H9 (cell line): ENCODE results near the gene UTP18. TPM values are rescaled to one million over a fixed set of nuclear protein-coding genes. Genes with fewer than 3 reads are reported as not detected.

ENCODE experiments used
- DNase-seq: peaks from one replicate; pipeline ENCODE4 v3.0.0-alpha.2; 2017
- H2AFZ ChIP-seq: one replicate; pipeline ENCODE4 v1.6.1; 2013; ENCODE audit warnings: mild to moderate bottlenecking, low read length, control low read depth, moderate library complexity
- H2AK5ac ChIP-seq: 2 replicates; pipeline ENCODE4 v1.6.1; 2013; ENCODE audit warnings: low read length, control low read depth, mixed read lengths; ENCODE audit not compliant: insufficient read length
- H2BK120ac ChIP-seq: one replicate; pipeline ENCODE4 v1.6.1; 2013; ENCODE audit warnings: low read depth, mild to moderate bottlenecking, low read length, control low read depth, inconsistent platforms; ENCODE audit not compliant: poor library complexity, severe bottlenecking
- H2BK12ac ChIP-seq: 2 replicates; pipeline ENCODE4 v1.6.1; 2013; ENCODE audit warnings: low read length, control low read depth, mixed read lengths, low read depth; ENCODE audit not compliant: insufficient read length
- H2BK15ac ChIP-seq: 2 replicates; pipeline ENCODE4 v1.6.1; 2013; ENCODE audit warnings: low read depth, low read length, control low read depth
- H2BK20ac ChIP-seq: one replicate; pipeline ENCODE4 v1.6.1; 2013; ENCODE audit warnings: low read depth, mild to moderate bottlenecking, low read length, control low read depth, inconsistent platforms; ENCODE audit not compliant: poor library complexity, severe bottlenecking
- H2BK5ac ChIP-seq: 2 replicates; pipeline ENCODE4 v1.6.1; 2013; ENCODE audit warnings: low read length, control low read depth, mixed read lengths; ENCODE audit not compliant: insufficient read length
- H3K14ac ChIP-seq: 2 replicates; pipeline ENCODE4 v1.6.1; 2013; ENCODE audit warnings: low read length, control low read depth; ENCODE audit not compliant: insufficient read depth
- H3K18ac ChIP-seq: 2 replicates; pipeline ENCODE4 v1.6.1; 2013; ENCODE audit warnings: low read depth, mild to moderate bottlenecking, mixed read lengths, low read length, control low read depth; ENCODE audit not compliant: insufficient read length
- H3K23ac ChIP-seq: 2 replicates; pipeline ENCODE4 v1.6.1; 2013; ENCODE audit warnings: low read length, control low read depth, mixed read lengths, low read depth; ENCODE audit not compliant: insufficient read length
- H3K23me2 ChIP-seq: 2 replicates; pipeline ENCODE4 v1.6.1; 2013; ENCODE audit warnings: low read depth, mild to moderate bottlenecking, mixed read lengths, low read length, control low read depth; ENCODE audit not compliant: insufficient read length, poor library complexity, severe bottlenecking
- H3K27ac ChIP-seq: 2 replicates; pipeline ENCODE4 v1.5.1; 2013; ENCODE audit warnings: low read length, control low read depth, mixed read lengths, low read depth; ENCODE audit not compliant: insufficient read length
- H3K27me3 ChIP-seq: 2 replicates; pipeline ENCODE4 v1.6.1; 2013; ENCODE audit warnings: low read length, control low read depth, inconsistent platforms; ENCODE audit not compliant: insufficient read depth
- H3K4ac ChIP-seq: 2 replicates; pipeline ENCODE4 v1.6.1; 2013; ENCODE audit warnings: low read depth, mild to moderate bottlenecking, control low read depth, inconsistent platforms, low read length, moderate library complexity
- H3K4me1 ChIP-seq: 2 replicates; pipeline ENCODE4 v1.6.1; 2013; ENCODE audit warnings: low read length, control low read depth, inconsistent platforms; ENCODE audit not compliant: insufficient read depth
- H3K4me2 ChIP-seq: 2 replicates; pipeline ENCODE4 v1.6.1; 2013; ENCODE audit warnings: low read length, control low read depth, mixed read lengths; ENCODE audit not compliant: insufficient read length, insufficient read depth
- H3K56ac ChIP-seq: 2 replicates; pipeline ENCODE4 v1.6.1; 2013; ENCODE audit warnings: low read depth, mild to moderate bottlenecking, mixed read lengths, low read length, control low read depth; ENCODE audit not compliant: insufficient read length
- H3K79me1 ChIP-seq: 2 replicates; pipeline ENCODE4 v1.6.1; 2013; ENCODE audit warnings: low read depth, mild to moderate bottlenecking, moderate library complexity, low read length, control low read depth, inconsistent platforms; ENCODE audit not compliant: insufficient read depth, poor library complexity, severe bottlenecking
- H3K79me2 ChIP-seq: 2 replicates; pipeline ENCODE4 v1.6.1; 2013; ENCODE audit warnings: low read length, control low read depth, inconsistent platforms; ENCODE audit not compliant: insufficient read depth
- H3K9ac ChIP-seq: 2 replicates; pipeline ENCODE4 v1.6.1; 2013; ENCODE audit warnings: low read length, control low read depth, mixed read lengths; ENCODE audit not compliant: insufficient read length; ENCODE audit errors: extremely low read depth
- H3K9me3 ChIP-seq: one replicate; pipeline ENCODE4 v1.6.1; 2013; ENCODE audit warnings: low read depth, low read length, inconsistent platforms; ENCODE audit not compliant: control insufficient read depth
- H3T11ph ChIP-seq: one replicate; pipeline ENCODE4 v1.6.1; 2013; ENCODE audit warnings: mild to moderate bottlenecking, low read length, control low read depth, inconsistent platforms
- H4K20me1 ChIP-seq: one replicate; pipeline ENCODE4 v1.6.1; 2013; ENCODE audit not compliant: control insufficient read depth, insufficient read length, insufficient read depth
- H4K5ac ChIP-seq: 2 replicates; pipeline ENCODE4 v1.6.1; 2013; ENCODE audit warnings: low read depth, mild to moderate bottlenecking, mixed read lengths, low read length, control low read depth; ENCODE audit not compliant: insufficient read length
- H4K8ac ChIP-seq: replicated peaks from 2 replicates; pipeline ENCODE4 v1.6.1; 2013; ENCODE audit warnings: low read length, control low read depth, mixed read lengths, low read depth; ENCODE audit not compliant: insufficient read length
- H4K91ac ChIP-seq: 2 replicates; pipeline ENCODE4 v1.6.1; 2013; ENCODE audit warnings: low read depth, mild to moderate bottlenecking, moderate library complexity, mixed read lengths, low read length, control low read depth; ENCODE audit not compliant: insufficient read length
- H3K27ac Mint-ChIP-seq, 3 experiments: 2 replicates in 2 of 3; 3 replicates in 1 of 3; pipeline ENCODE4 v1.8.0; 2020 to 2021; ENCODE audit warnings: mixed read lengths in 3 of 3, mild to moderate bottlenecking in 1 of 3, moderate library complexity in 1 of 3
- H3K27me3 Mint-ChIP-seq: 2 replicates; pipeline ENCODE4 v1.8.0; 2021; ENCODE audit warnings: low read depth, mild to moderate bottlenecking, moderate library complexity, mixed read lengths
- H3K36me3 Mint-ChIP-seq, 3 experiments: 2 replicates in 2 of 3; 3 replicates in 1 of 3; pipeline ENCODE4 v1.8.0; 2020 to 2021; ENCODE audit warnings: low read depth in 3 of 3, mixed read lengths in 3 of 3; ENCODE audit not compliant: insufficient read depth in 1 of 3
- H3K4me1 Mint-ChIP-seq, 2 experiments: 2 replicates each; pipeline ENCODE4 v1.8.0; 2020; ENCODE audit warnings: mixed read lengths in 2 of 2
- H3K4me3 Mint-ChIP-seq, 2 experiments: 2 replicates in 1 of 2; 3 replicates in 1 of 2; pipeline ENCODE4 v1.8.0; 2020 to 2021; ENCODE audit warnings: mild to moderate bottlenecking in 2 of 2, mixed read lengths in 2 of 2, moderate library complexity in 1 of 2
- H3K9me3 Mint-ChIP-seq, 2 experiments: 2 replicates in 1 of 2; 3 replicates in 1 of 2; pipeline ENCODE4 v1.8.0; 2020; ENCODE audit warnings: mild to moderate bottlenecking in 2 of 2, mixed read lengths in 2 of 2, moderate library complexity in 1 of 2
- CTCF ChIP-seq: fragments of 200-600 bp; sonication (generic); conservative IDR thresholded peaks from 3 replicates; pipeline ENCODE4 v1.8.0; 2021; ENCODE audit warnings: antibody characterized with exemption, mild to moderate bottlenecking
- WGBS: extraction: QIAGEN DNeasy Blood & Tissue Kit; methylation state at CpG from one replicate; pipeline ENCODE4 v1.1.7; 2013; ENCODE audit warnings: missing lambda C conversion rate, low lambda C conversion rate, mixed read lengths; ENCODE audit not compliant: insufficient read length; ENCODE audit errors: extremely low coverage; 5-methylcytosine and 5-hydroxymethylcytosine counted together
- total RNA-seq: library from RNA; stranded (reverse); gene quantifications from 2 replicates; pipeline ENCODE4 v1.2.1, GENCODE V29; 2021

UTP18 gene
- total RNA-seq, 1 experiment from 2014 or later = 79.5 TPM

GRCh38 chr17:51272812-51273211 lies 12.5 kb downstream of the UTP18 start:
- Histone ChIP-seq H3K79me2 (peaks cover 6% of the 10 kb centered on the region; the same call in 1 of the 2 replicates), H4K20me1 (no peaks in the 10 kb centered on the region), H3K4me1 (no peaks in the 10 kb centered on the region), H2AK5ac (no peak overlapping the region), H3K79me1 (no peaks in the 10 kb centered on the region), H3K27me3 (no peaks in the 10 kb centered on the region), H3K23ac (no peak overlapping the region), H3K56ac (no peak overlapping the region), H2BK5ac (no peak overlapping the region), H3K23me2 (no peaks in the 10 kb centered on the region), H2AFZ (no peak overlapping the region), H3K9ac (no peak overlapping the region), H3K4ac (no peak overlapping the region), H2BK15ac (no peak overlapping the region), H2BK20ac (no peak overlapping the region), H4K91ac (no peak overlapping the region), H3K14ac (no peak overlapping the region), H4K8ac (no peak overlapping the region), H2BK120ac (no peak overlapping the region), H3K9me3 (no peaks in the 10 kb centered on the region), H3K27ac (no peak overlapping the region), H3T11ph (no peak overlapping the region), H4K5ac (no peak overlapping the region), H3K18ac (no peak overlapping the region), H3K4me2 (no peak overlapping the region), H2BK12ac (no peak overlapping the region)
- no peak for TF ChIP-seq CTCF
- no CpG with 5 or more reads among the region's 1 CpG for WGBS
- Mint-ChIP-seq H3K4me3 (no peak overlapping the region), H3K27me3 (no peaks in the 10 kb centered on the region), H3K9me3 (no peaks in the 10 kb centered on the region), H3K36me3 (peaks cover 38 to 92% (median 76%) of the 10 kb centered on the region in 3 experiments; a peak in 6 of 7 replicates), H3K27ac (no peak overlapping the region), H3K4me1 (no peaks in the 10 kb centered on the region)
- DNase-seq = no peak
